Hepatocyte (in vitro differentiated cells): ENCODE results near the gene FSTL1. TPM values are rescaled to one million over a fixed set of nuclear protein-coding genes. Genes with fewer than 3 reads are reported as not detected.

ENCODE experiments used
- DNase-seq: peaks from one replicate; pipeline ENCODE4 v3.0.0-alpha.2; 2016; ENCODE audit warnings: low spot score
- H2AFZ ChIP-seq: fragments of 200-600 bp; sonication (generic); 2 replicates; pipeline ENCODE4 v1.6.0; 2016; ENCODE audit warnings: antibody characterized with exemption, mild to moderate bottlenecking
- H3K27ac ChIP-seq: fragments of 200-600 bp; sonication (generic); 2 replicates; pipeline ENCODE4 v1.5.1; 2016; ENCODE audit warnings: mild to moderate bottlenecking
- H3K27me3 ChIP-seq: fragments of 200-600 bp; sonication (generic); 2 replicates; pipeline ENCODE4 v1.6.1; 2016
- H3K36me3 ChIP-seq: fragments of 200-600 bp; sonication (generic); replicated peaks from 2 replicates; pipeline ENCODE4 v1.5.1; 2016; ENCODE audit warnings: low read depth; ENCODE audit not compliant: insufficient read depth
- H3K4me1 ChIP-seq: fragments of 200-600 bp; sonication (generic); 2 replicates; pipeline ENCODE4 v1.5.1; 2016; ENCODE audit warnings: mild to moderate bottlenecking, moderate library complexity; ENCODE audit not compliant: insufficient read depth
- H3K4me2 ChIP-seq: fragments of 200-600 bp; sonication (generic); 2 replicates; pipeline ENCODE4 v1.6.0; 2016
- H3K4me3 ChIP-seq: fragments of 200-600 bp; sonication (generic); 2 replicates; pipeline ENCODE4 v1.5.1; 2016; ENCODE audit warnings: mild to moderate bottlenecking
- H3K79me2 ChIP-seq: fragments of 200-600 bp; sonication (generic); 2 replicates; pipeline ENCODE4 v1.6.0; 2017; ENCODE audit warnings: mild to moderate bottlenecking
- H3K9me2 ChIP-seq: fragments of 200-600 bp; sonication (generic); replicated peaks from 2 replicates; pipeline ENCODE4 v1.6.0; 2017; ENCODE audit warnings: mild to moderate bottlenecking; ENCODE audit not compliant: insufficient read depth
- H3K9me3 ChIP-seq: fragments of 200-600 bp; sonication (generic); 2 replicates; pipeline ENCODE4 v1.5.1; 2016; ENCODE audit warnings: low read depth, mild to moderate bottlenecking
- H4K20me1 ChIP-seq: fragments of 200-600 bp; sonication (generic); 2 replicates; pipeline ENCODE4 v1.6.0; 2016; ENCODE audit warnings: mild to moderate bottlenecking; ENCODE audit not compliant: insufficient read depth, poor library complexity, severe bottlenecking
- EZH2 ChIP-seq: fragments of 200-600 bp; sonication (generic); IDR thresholded peaks from 2 replicates; pipeline ENCODE4 v1.6.1; 2016; ENCODE audit warnings: antibody characterized with exemption, mild to moderate bottlenecking, borderline replicate concordance
- EZH2phosphoT487 ChIP-seq: fragments of 200-600 bp; sonication (generic); IDR thresholded peaks from one replicate; pipeline ENCODE4 v1.6.1; 2018; ENCODE audit warnings: antibody characterized with exemption, mild to moderate bottlenecking, low read depth, moderate library complexity; ENCODE audit not compliant: unreplicated experiment, severe bottlenecking
- WGBS: methylation state at CpG from one replicate; pipeline ENCODE4 v1.1.6; 2016; ENCODE audit warnings: low lambda C conversion rate; ENCODE audit errors: missing lambda C conversion rate; 5-methylcytosine and 5-hydroxymethylcytosine counted together
- polyA plus RNA-seq: library from polyadenylated mRNA; unstranded; fragments of >200 nt; fragmentation: Nextera tagmentation; extraction: Ambion mirVana; gene quantifications from 2 replicates; pipeline ENCODE4 v1.2.1, GENCODE V29; 2016
- total RNA-seq: library from RNA; depleted of rRNA; stranded (reverse); fragments of >200 nt; gene quantifications from 2 replicates; pipeline ENCODE4 v1.2.3, GENCODE V29; 2014
- TF ChIP-seq, protein P1 (sequence below): fragments of 200-600 bp; sonication (generic); IDR thresholded peaks from 2 replicates; pipeline ENCODE4 v1.5.1; 2016; ENCODE audit warnings: antibody characterized with exemption, mild to moderate bottlenecking; ENCODE audit not compliant: poor library complexity

FSTL1 gene
- total and polyA plus RNA-seq, 2 experiments from 2014 or later: 195 to 390 TPM

- H3K36me3 ChIP-seq: no peaks in the 10 kb centered on the region
- H3K4me1 ChIP-seq: peaks cover 14% of the 10 kb centered on the region
- H3K27ac ChIP-seq: peak overlapping the region; percentile 93
- DNase-seq: peak; percentile 22
- peak overlapping the region; percentile 69 for H3K4me3 ChIP-seq
- peaks cover 11% of the 10 kb centered on the region for H4K20me1 ChIP-seq
- 71% methylated on average over 8 of the region's 8 CpGs for WGBS
- peaks cover 27% of the 10 kb centered on the region for H3K79me2 ChIP-seq
- no peaks in the 10 kb centered on the region for H3K9me2 ChIP-seq
- no peak for TF ChIP-seq EZH2
- TF ChIP-seq EZH2phosphoT487: no peak
- TF ChIP-seq, protein P1, sequence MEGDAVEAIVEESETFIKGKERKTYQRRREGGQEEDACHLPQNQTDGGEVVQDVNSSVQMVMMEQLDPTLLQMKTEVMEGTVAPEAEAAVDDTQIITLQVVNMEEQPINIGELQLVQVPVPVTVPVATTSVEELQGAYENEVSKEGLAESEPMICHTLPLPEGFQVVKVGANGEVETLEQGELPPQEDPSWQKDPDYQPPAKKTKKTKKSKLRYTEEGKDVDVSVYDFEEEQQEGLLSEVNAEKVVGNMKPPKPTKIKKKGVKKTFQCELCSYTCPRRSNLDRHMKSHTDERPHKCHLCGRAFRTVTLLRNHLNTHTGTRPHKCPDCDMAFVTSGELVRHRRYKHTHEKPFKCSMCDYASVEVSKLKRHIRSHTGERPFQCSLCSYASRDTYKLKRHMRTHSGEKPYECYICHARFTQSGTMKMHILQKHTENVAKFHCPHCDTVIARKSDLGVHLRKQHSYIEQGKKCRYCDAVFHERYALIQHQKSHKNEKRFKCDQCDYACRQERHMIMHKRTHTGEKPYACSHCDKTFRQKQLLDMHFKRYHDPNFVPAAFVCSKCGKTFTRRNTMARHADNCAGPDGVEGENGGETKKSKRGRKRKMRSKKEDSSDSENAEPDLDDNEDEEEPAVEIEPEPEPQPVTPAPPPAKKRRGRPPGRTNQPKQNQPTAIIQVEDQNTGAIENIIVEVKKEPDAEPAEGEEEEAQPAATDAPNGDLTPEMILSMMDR: no peak
- peak overlapping the region; percentile 84 for H3K4me2 ChIP-seq
- peak overlapping the region; percentile 89 for H2AFZ ChIP-seq
- H3K9me3 ChIP-seq: no peaks in the 10 kb centered on the region
- no peaks in the 10 kb centered on the region for H3K27me3 ChIP-seq
Observed at GRCh38 chr3:120350401-120350941, 100.3 kb downstream of the FSTL1 start.

DNA sequence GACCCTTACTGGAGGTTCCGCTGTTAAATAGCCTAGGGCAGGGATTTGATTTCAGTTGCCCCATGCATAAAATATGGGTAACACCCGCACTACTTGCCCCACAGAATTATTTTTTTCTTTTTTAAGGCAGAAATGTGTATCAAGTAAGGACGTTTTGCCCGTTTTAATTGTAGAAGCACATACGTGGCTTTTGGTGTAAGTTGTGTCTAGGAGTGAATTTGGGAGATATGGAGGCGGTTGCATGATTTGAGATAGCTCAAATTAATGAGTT, 101.0 kb downstream of the FSTL1 start:
- WGBS: 13% methylated on average over 6 of the region's 6 CpGs
- Histone ChIP-seq H3K27me3 (no peaks in the 10 kb centered on the region), H4K20me1 (peaks cover 17% of the 10 kb centered on the region), H3K4me2 (peak overlapping the region; percentile 84), H3K9me2 (no peaks in the 10 kb centered on the region), H3K4me1 (peaks cover 14% of the 10 kb centered on the region), H3K27ac (peak overlapping the region; percentile 93), H2AFZ (peak overlapping the region; percentile 89), H3K9me3 (no peaks in the 10 kb centered on the region), H3K36me3 (no peaks in the 10 kb centered on the region), H3K4me3 (peak overlapping the region; percentile 69), H3K79me2 (peaks cover 33% of the 10 kb centered on the region)
- TF ChIP-seq, protein P1: no peak
- TF ChIP-seq EZH2phosphoT487 (no peak), EZH2 (no peak)
- no peak for DNase-seq

- WGBS: 2% methylated on average over 80 of the region's 95 CpGs
Observed at GRCh38 chr3:120348991-120349854, 101.6 kb downstream of the FSTL1 start, which contains the start of gene LRRC58. LRRC58 (minus strand) TSS chr3:120349354; CDS start chr3:120349243, 111 bp downstream.

More at GRCh38 chr3:120348991-120349854, 101.6 kb downstream of the FSTL1 start, which contains the start of gene LRRC58:
- Histone ChIP-seq H3K9me2 (no peaks in the 10 kb centered on the region), H3K36me3 (no peaks in the 10 kb centered on the region), H4K20me1 (peaks cover 19% of the 10 kb centered on the region), H3K27me3 (no peaks in the 10 kb centered on the region), H2AFZ (peak within 1 kb of the TSS; percentile 89), H3K9me3 (no peaks in the 10 kb centered on the region), H3K4me2 (peak within 1 kb of the TSS; percentile 84), H3K27ac (peak within 1 kb of the TSS; percentile 93), H3K79me2 (peaks cover 39% of the 10 kb centered on the region), H3K4me3 (peak within 1 kb of the TSS; percentile 69), H3K4me1 (peaks cover 14% of the 10 kb centered on the region)
- peak; percentile 98 for DNase-seq
- TF ChIP-seq EZH2 (no peak), EZH2phosphoT487 (no peak)
- TF ChIP-seq, protein P1: peak; percentile 26
